Endothelial cell of umbilical vein (primary cell): ENCODE results near the gene TCEANC.
"Not testable (repeated sequence)": the region's sequence is repeated elsewhere in the genome, so short reads cannot be mapped to it uniquely, and the experiment has no call there.

ENCODE experiments used
- CTCF ChIP-seq, 2 donors: IDR thresholded peaks; 1 replicate in 1 of 2; 2 replicates in 1 of 2; pipeline ENCODE4 v1.5.1; 2011; ENCODE audit warnings: low read length in 2 of 2, mild to moderate bottlenecking in 2 of 2, moderate library complexity in 2 of 2, control low read depth in 1 of 2, inconsistent platforms in 1 of 2, low read depth in 1 of 2; ENCODE audit not compliant: insufficient read depth in 1 of 2; ENCODE audit errors: extremely low read depth in 1 of 2
- EZH2 ChIP-seq: IDR thresholded peaks from 2 replicates; pipeline ENCODE4 v1.6.1; 2012; ENCODE audit warnings: borderline replicate concordance, low read depth, mild to moderate bottlenecking, moderate library complexity, low read length, inconsistent platforms; ENCODE audit not compliant: severe bottlenecking
- POLR2A ChIP-seq: IDR thresholded peaks from 2 replicates; pipeline ENCODE4 v1.6.1; 2012; ENCODE audit warnings: low read depth, mild to moderate bottlenecking, control low read depth, low read length
- POLR2AphosphoS5 ChIP-seq: IDR thresholded peaks from 2 replicates; pipeline ENCODE4 v1.6.1; 2012; ENCODE audit warnings: low read depth, mild to moderate bottlenecking, control low read depth, low read length, moderate library complexity; ENCODE audit not compliant: insufficient read depth
- TF ChIP-seq, protein P1 (sequence below): IDR thresholded peaks from 2 replicates; pipeline ENCODE4 v1.6.1; 2011; ENCODE audit not compliant: insufficient read depth, insufficient read length

DNA sequence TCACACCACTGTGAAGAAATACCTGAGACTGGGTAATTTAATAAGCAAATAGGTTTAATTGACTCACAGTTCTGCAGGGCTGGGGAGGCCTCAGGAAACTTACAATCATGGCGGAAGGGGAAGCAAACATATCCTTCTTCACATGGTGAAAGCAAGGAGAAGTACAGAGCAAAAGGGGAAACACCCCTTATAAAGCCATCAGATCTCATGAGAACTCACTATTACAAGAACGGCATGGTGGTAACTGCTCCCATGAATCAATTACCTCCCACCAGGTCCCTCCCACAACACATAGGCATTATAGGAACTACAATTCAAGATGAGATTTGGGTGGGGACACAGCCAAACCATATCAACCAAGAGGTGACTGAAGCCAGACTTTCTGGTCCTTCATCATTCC is 4.6 kb upstream of the TCEANC start:
- TF ChIP-seq CTCF (IDR thresholded peaks at IDR 0.05; ENCODE audit: extremely low read depth in 1 of 2, insufficient read depth in 1 of 2, low read depth in 1 of 2, low read length in 2 of 2); POLR2AphosphoS5; POLR2A; EZH2: not testable (repeated sequence)
- TF ChIP-seq, protein P1, sequence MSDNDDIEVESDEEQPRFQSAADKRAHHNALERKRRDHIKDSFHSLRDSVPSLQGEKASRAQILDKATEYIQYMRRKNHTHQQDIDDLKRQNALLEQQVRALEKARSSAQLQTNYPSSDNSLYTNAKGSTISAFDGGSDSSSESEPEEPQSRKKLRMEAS: not testable (repeated sequence)
